HEK293 (cell line): ENCODE results near the gene IFFO2.

Experiments used
- CTCF ChIA-PET: fragments of 350-600 bp; formaldehyde crosslinking; extraction: SDS; loops from one replicate; lab custom pipeline; 2021; ENCODE audit warnings: antibody characterized with exemption; lab: Yijun Ruan, JAX
- POLR2A ChIA-PET: fragments of 300-600 bp; formaldehyde crosslinking; extraction: SDS; loops from one replicate; lab custom pipeline; 2020; ENCODE audit warnings: antibody characterized with exemption, inconsistent platforms; lab: Yijun Ruan, JAX
- H3K27ac ChIP-seq: fragments of 200-500 bp; sonication (Bioruptor generic); 2 replicates; pipeline ENCODE4 v1.5.1; 2014; ENCODE audit warnings: low read depth, low read length, control low read depth, inconsistent platforms; ENCODE audit errors: extremely low read depth
- H3K36me3 ChIP-seq, 2 experiments: fragments of 200-500 bp in 1 of 2; sonication (Bioruptor generic) in 1 of 2; 1 replicate in 1 of 2; 2 replicates in 1 of 2; pipeline ENCODE4 v1.5.1; 2014 to 2017; ENCODE audit warnings: inconsistent platforms in 2 of 2, low read length in 2 of 2; ENCODE audit not compliant: control insufficient read depth in 2 of 2, insufficient read depth in 1 of 2
- H3K4me1 ChIP-seq: fragments of 200-500 bp; sonication (Bioruptor generic); 2 replicates; pipeline ENCODE4 v1.5.1; 2014; ENCODE audit warnings: mild to moderate bottlenecking, low read length, inconsistent platforms; ENCODE audit not compliant: control insufficient read depth, insufficient read depth
- H3K4me3 ChIP-seq: 2 replicates; pipeline ENCODE4 v1.5.1; 2011; ENCODE audit warnings: low read depth, mild to moderate bottlenecking, control low read depth, low read length, moderate library complexity
- H3K9me3 ChIP-seq: fragments of 200-500 bp; sonication (Bioruptor generic); 2 replicates; pipeline ENCODE4 v1.5.1; 2014; ENCODE audit warnings: low read depth, low read length, inconsistent platforms; ENCODE audit not compliant: control insufficient read depth, insufficient read depth
- ATF2 ChIP-seq: fragments of 450-650 bp; formaldehyde crosslinking; IDR thresholded peaks from 2 replicates; pipeline ENCODE4 v1.5.1; 2016; ENCODE audit warnings: missing biosample characterization, missing genetic modification characterization, low read depth
- BCL11A ChIP-seq: fragments of 450-650 bp; formaldehyde crosslinking; IDR thresholded peaks from 2 replicates; pipeline ENCODE4 v1.5.1; 2016; ENCODE audit warnings: low read depth, missing biosample characterization, missing genetic modification characterization
- GFI1B ChIP-seq: fragments of 450-650 bp; formaldehyde crosslinking; IDR thresholded peaks from 2 replicates; pipeline ENCODE4 v1.5.1; 2016; ENCODE audit warnings: missing biosample characterization, missing genetic modification characterization
- GLIS2 ChIP-seq: fragments of 450-650 bp; formaldehyde crosslinking; IDR thresholded peaks from 2 replicates; pipeline ENCODE4 v1.5.1; 2016; ENCODE audit warnings: missing biosample characterization, missing genetic modification characterization
- KLF1 ChIP-seq: fragments of 450-650 bp; formaldehyde crosslinking; IDR thresholded peaks from 2 replicates; pipeline ENCODE4 v1.5.1; 2016; ENCODE audit warnings: missing biosample characterization, missing genetic modification characterization
- MEIS1 ChIP-seq: sonication (generic); formaldehyde crosslinking; IDR thresholded peaks from 2 replicates; pipeline ENCODE4 v1.8.1; 2022; ENCODE audit warnings: missing genetic modification reagents, mild to moderate bottlenecking, borderline replicate concordance
- MYNN ChIP-seq: fragments of 450-650 bp; formaldehyde crosslinking; IDR thresholded peaks from 2 replicates; pipeline ENCODE4 v1.5.1; 2016; ENCODE audit warnings: missing biosample characterization, missing genetic modification characterization, borderline replicate concordance
- WT1 ChIP-seq: fragments of 450-650 bp; formaldehyde crosslinking; IDR thresholded peaks from 2 replicates; pipeline ENCODE4 v1.5.1; 2016; ENCODE audit warnings: missing biosample characterization, missing genetic modification characterization
- YY2 ChIP-seq: fragments of 450-650 bp; formaldehyde crosslinking; IDR thresholded peaks from 2 replicates; pipeline ENCODE4 v1.5.1; 2016; ENCODE audit warnings: missing biosample characterization, missing genetic modification characterization
- ZBTB7A ChIP-seq: fragments of 450-650 bp; formaldehyde crosslinking; IDR thresholded peaks from 2 replicates; pipeline ENCODE4 v1.5.1; 2016; ENCODE audit warnings: low read depth, missing biosample characterization, missing genetic modification characterization
- ZFHX2 ChIP-seq: fragments of 450-650 bp; formaldehyde crosslinking; conservative IDR thresholded peaks from 2 replicates; pipeline ENCODE4 v1.5.1; 2016; ENCODE audit warnings: missing biosample characterization, missing genetic modification characterization
- ZFP69B ChIP-seq: fragments of 450-650 bp; formaldehyde crosslinking; IDR thresholded peaks from 2 replicates; pipeline ENCODE4 v1.5.1; 2016; ENCODE audit warnings: missing biosample characterization, missing genetic modification characterization
- ZNF214 ChIP-seq: fragments of 450-650 bp; formaldehyde crosslinking; IDR thresholded peaks from 2 replicates; pipeline ENCODE4 v1.5.1; 2017; ENCODE audit warnings: missing biosample characterization, mild to moderate bottlenecking, missing genetic modification characterization, borderline replicate concordance
- ZNF24 ChIP-seq: fragments of 450-650 bp; formaldehyde crosslinking; IDR thresholded peaks from 2 replicates; pipeline ENCODE4 v1.5.1; 2016; ENCODE audit warnings: missing biosample characterization, missing genetic modification characterization
- ZNF274 ChIP-seq, 2 experiments: fragments of 200-500 bp in 1 of 2; fragments of 450-650 bp in 1 of 2; sonication (Bioruptor generic) in 1 of 2; formaldehyde crosslinking in 1 of 2; IDR thresholded peaks; 2 replicates each; pipeline versions ENCODE4 v1.5.1 to v1.6.1; 2014 to 2016; ENCODE audit warnings: borderline replicate concordance in 1 of 2, inconsistent platforms in 1 of 2, low read length in 1 of 2, missing biosample characterization in 1 of 2, missing genetic modification characterization in 1 of 2
- ZNF394 ChIP-seq: fragments of 450-650 bp; formaldehyde crosslinking; IDR thresholded peaks from 2 replicates; pipeline ENCODE4 v1.5.1; 2016; ENCODE audit warnings: missing biosample characterization, missing genetic modification characterization, mild to moderate bottlenecking, moderate library complexity, borderline replicate concordance
- ZNF488 ChIP-seq: fragments of 450-650 bp; formaldehyde crosslinking; IDR thresholded peaks from 2 replicates; pipeline ENCODE4 v1.5.1; 2016; ENCODE audit warnings: missing biosample characterization, missing genetic modification characterization
- ZNF501 ChIP-seq: fragments of 450-650 bp; formaldehyde crosslinking; IDR thresholded peaks from 2 replicates; pipeline ENCODE4 v1.5.1; 2016; ENCODE audit warnings: missing biosample characterization, missing genetic modification characterization
- ZNF529 ChIP-seq: fragments of 450-650 bp; formaldehyde crosslinking; IDR thresholded peaks from 2 replicates; pipeline ENCODE4 v1.5.1; 2017; ENCODE audit warnings: missing genetic modification characterization, missing biosample characterization; ENCODE audit not compliant: insufficient replicate concordance
- ZNF658 ChIP-seq: fragments of 450-650 bp; formaldehyde crosslinking; IDR thresholded peaks from 2 replicates; pipeline ENCODE4; 2016; ENCODE audit warnings: missing biosample characterization, missing genetic modification characterization
- ZNF660 ChIP-seq: fragments of 450-650 bp; IDR thresholded peaks from 2 replicates; pipeline ENCODE4 v1.5.1; 2018; ENCODE audit warnings: missing biosample characterization, mild to moderate bottlenecking, missing genetic modification characterization
- ZNF707 ChIP-seq: fragments of 450-650 bp; formaldehyde crosslinking; IDR thresholded peaks from 2 replicates; pipeline ENCODE4 v1.5.1; 2016; ENCODE audit warnings: missing biosample characterization, missing genetic modification characterization
- ZNF76 ChIP-seq: fragments of 450-650 bp; formaldehyde crosslinking; IDR thresholded peaks from 2 replicates; pipeline ENCODE4; 2016; ENCODE audit warnings: low read depth, missing biosample characterization, missing genetic modification characterization, borderline replicate concordance
- TF ChIP-seq, protein P1 (sequence below): fragments of 450-650 bp; IDR thresholded peaks from 2 replicates; pipeline ENCODE4 v1.5.1; 2018; ENCODE audit warnings: missing biosample characterization, mild to moderate bottlenecking, missing genetic modification characterization
- TF ChIP-seq, protein P2 (sequence below): fragments of 450-650 bp; formaldehyde crosslinking; IDR thresholded peaks from 2 replicates; pipeline ENCODE4 v1.5.1; 2016; ENCODE audit warnings: missing biosample characterization, missing genetic modification characterization
- TF ChIP-seq, protein P3 (sequence below): fragments of 450-650 bp; formaldehyde crosslinking; IDR thresholded peaks from 2 replicates; pipeline ENCODE4 v1.5.1; 2016; ENCODE audit warnings: missing biosample characterization, missing genetic modification characterization

The IFFO2 gene

GRCh38 chr1:18913065-18913835, 43.2 kb downstream of the IFFO2 start (continued):
- TF ChIP-seq, protein P1, sequence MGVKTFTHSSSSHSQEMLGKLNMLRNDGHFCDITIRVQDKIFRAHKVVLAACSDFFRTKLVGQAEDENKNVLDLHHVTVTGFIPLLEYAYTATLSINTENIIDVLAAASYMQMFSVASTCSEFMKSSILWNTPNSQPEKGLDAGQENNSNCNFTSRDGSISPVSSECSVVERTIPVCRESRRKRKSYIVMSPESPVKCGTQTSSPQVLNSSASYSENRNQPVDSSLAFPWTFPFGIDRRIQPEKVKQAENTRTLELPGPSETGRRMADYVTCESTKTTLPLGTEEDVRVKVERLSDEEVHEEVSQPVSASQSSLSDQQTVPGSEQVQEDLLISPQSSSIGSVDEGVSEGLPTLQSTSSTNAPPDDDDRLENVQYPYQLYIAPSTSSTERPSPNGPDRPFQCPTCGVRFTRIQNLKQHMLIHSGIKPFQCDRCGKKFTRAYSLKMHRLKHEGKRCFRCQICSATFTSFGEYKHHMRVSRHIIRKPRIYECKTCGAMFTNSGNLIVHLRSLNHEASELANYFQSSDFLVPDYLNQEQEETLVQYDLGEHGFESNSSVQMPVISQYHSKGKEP (tag by site-specific recombination), result no peak
- no peak for TF ChIP-seq MEIS1 (CRISPR knock-in tag)
- TF ChIP-seq ZNF707 (tag by site-specific recombination), result no peak
- no peak for TF ChIP-seq ZFP69B (tag by site-specific recombination)
- peak; percentile 36 for TF ChIP-seq GLIS2 (tag by site-specific recombination)
- no peak for TF ChIP-seq ZNF214 (tag by site-specific recombination)
- no peak for TF ChIP-seq ZNF24 (tag by site-specific recombination)
- TF ChIP-seq, protein P2, sequence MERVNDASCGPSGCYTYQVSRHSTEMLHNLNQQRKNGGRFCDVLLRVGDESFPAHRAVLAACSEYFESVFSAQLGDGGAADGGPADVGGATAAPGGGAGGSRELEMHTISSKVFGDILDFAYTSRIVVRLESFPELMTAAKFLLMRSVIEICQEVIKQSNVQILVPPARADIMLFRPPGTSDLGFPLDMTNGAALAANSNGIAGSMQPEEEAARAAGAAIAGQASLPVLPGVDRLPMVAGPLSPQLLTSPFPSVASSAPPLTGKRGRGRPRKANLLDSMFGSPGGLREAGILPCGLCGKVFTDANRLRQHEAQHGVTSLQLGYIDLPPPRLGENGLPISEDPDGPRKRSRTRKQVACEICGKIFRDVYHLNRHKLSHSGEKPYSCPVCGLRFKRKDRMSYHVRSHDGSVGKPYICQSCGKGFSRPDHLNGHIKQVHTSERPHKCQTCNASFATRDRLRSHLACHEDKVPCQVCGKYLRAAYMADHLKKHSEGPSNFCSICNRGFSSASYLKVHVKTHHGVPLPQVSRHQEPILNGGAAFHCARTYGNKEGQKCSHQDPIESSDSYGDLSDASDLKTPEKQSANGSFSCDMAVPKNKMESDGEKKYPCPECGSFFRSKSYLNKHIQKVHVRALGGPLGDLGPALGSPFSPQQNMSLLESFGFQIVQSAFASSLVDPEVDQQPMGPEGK (tag by site-specific recombination), result peak; percentile 15; the same call in 1 of the 2 replicates
- no peak for TF ChIP-seq ZNF529 (tag by site-specific recombination)
- TF ChIP-seq, protein P3, sequence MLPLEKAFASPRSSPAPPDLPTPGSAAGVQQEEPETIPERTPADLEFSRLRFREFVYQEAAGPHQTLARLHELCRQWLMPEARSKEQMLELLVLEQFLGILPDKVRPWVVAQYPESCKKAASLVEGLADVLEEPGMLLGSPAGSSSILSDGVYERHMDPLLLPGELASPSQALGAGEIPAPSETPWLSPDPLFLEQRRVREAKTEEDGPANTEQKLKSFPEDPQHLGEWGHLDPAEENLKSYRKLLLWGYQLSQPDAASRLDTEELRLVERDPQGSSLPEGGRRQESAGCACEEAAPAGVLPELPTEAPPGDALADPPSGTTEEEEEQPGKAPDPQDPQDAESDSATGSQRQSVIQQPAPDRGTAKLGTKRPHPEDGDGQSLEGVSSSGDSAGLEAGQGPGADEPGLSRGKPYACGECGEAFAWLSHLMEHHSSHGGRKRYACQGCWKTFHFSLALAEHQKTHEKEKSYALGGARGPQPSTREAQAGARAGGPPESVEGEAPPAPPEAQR (tag by site-specific recombination), result no peak
- 0 out of 2 replicates have a peak, but pooled peaks have one; percentile 53 for TF ChIP-seq KLF1 (tag by site-specific recombination)
- TF ChIP-seq ZNF488 (tag by site-specific recombination), result no peak
- 0 out of 2 replicates have a peak, but pooled peaks have one; percentile 33 for TF ChIP-seq ZNF660
- TF ChIP-seq WT1 (tag by site-specific recombination), result no peak
- no peak for TF ChIP-seq ATF2
- TF ChIP-seq MYNN (tag by site-specific recombination), result no peak

GRCh38 chr1:18912550-18912949, 43.9 kb downstream of the IFFO2 start:
- H3K27ac ChIP-seq, result no peak overlapping the region
- TF ChIP-seq GFI1B, result no peak
- no peak for TF ChIP-seq ZNF501 (tag by site-specific recombination)
- no peak for TF ChIP-seq ZNF274 (IDR thresholded peaks at IDR 0.05; ENCODE audit: low read length)
- no peak for TF ChIP-seq ZNF274 (tag by site-specific recombination; IDR thresholded peaks at IDR 0.05; ENCODE audit: borderline replicate concordance)
- no peak for TF ChIP-seq ZNF394 (tag by site-specific recombination)
- TF ChIP-seq ZBTB7A, result no peak
- no peak for TF ChIP-seq BCL11A
- TF ChIP-seq ZFHX2, result no peak
- TF ChIP-seq ZNF658 (tag by site-specific recombination), result no peak
- TF ChIP-seq YY2, result no peak
- TF ChIP-seq ZNF76 (tag by site-specific recombination), result no peak
- H3K9me3 ChIP-seq, result no peaks in the 10 kb centered on the region
- peaks cover 0 to 73% of the 10 kb centered on the region in 2 experiments; a peak in 1 of 3 replicates for H3K36me3 ChIP-seq
- no peaks in the 10 kb centered on the region; the same call in none of the 2 replicates for H3K4me1 ChIP-seq
- CTCF ChIA-PET, result interaction anchor here (0.6 to 6.0 kb wide), 51 partner anchors 8 to 316 kb away, joined by 3 to 102 read pairs (median 6); partner anchors contain the start of gene ALDH4A1
- H3K4me3 ChIP-seq, result no peak overlapping the region
- POLR2A ChIA-PET, result no interaction called here
